GM20000 (cell line): ENCODE measurements around the gene ACADVL.

ENCODE experiments used
- DNase-seq: peaks from one replicate; pipeline ENCODE4 v3.0.0; 2012; ENCODE audit warnings: low spot score
- TF ChIP-seq, protein P1 (sequence below): IDR thresholded peaks from 2 replicates; pipeline ENCODE4 v1.5.1; 2012; ENCODE audit warnings: mild to moderate bottlenecking, control low read depth; ENCODE audit errors: extremely low read depth, missing control alignments

The ACADVL gene

DNA sequence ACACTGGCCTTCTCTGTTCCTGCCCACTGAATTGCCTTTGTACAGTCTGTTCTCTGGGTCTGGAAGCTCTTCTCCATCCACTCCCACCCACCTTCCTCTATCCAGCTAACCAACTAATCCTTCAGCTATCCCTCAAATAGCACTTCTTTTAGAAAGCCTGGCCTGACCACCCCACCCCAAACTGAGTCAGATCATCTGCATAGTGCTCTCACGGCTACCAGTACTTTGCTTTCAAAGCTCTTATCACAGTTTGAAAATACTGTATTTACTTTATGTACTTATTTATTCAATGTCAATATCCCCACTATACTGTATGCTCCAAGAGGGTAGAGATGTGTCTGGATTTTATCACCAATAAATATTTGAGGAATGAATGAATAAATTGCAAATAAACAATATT lies 47.0 kb downstream of the ACADVL start:
- no peak for DNase-seq
- TF ChIP-seq, protein P1, sequence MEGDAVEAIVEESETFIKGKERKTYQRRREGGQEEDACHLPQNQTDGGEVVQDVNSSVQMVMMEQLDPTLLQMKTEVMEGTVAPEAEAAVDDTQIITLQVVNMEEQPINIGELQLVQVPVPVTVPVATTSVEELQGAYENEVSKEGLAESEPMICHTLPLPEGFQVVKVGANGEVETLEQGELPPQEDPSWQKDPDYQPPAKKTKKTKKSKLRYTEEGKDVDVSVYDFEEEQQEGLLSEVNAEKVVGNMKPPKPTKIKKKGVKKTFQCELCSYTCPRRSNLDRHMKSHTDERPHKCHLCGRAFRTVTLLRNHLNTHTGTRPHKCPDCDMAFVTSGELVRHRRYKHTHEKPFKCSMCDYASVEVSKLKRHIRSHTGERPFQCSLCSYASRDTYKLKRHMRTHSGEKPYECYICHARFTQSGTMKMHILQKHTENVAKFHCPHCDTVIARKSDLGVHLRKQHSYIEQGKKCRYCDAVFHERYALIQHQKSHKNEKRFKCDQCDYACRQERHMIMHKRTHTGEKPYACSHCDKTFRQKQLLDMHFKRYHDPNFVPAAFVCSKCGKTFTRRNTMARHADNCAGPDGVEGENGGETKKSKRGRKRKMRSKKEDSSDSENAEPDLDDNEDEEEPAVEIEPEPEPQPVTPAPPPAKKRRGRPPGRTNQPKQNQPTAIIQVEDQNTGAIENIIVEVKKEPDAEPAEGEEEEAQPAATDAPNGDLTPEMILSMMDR, result no peak
